HG03378 (cell line): Measurements from ENCODE around the gene NLRP1.

ENCODE experiments used
- ATAC-seq: cut with Tn5 transposase; IDR thresholded peaks from one replicate; pipeline ENCODE4 v1.9.1; 2021; ENCODE audit warnings: mild to moderate bottlenecking, moderate library complexity; ENCODE audit not compliant: unreplicated experiment

Gene NLRP1

DNA sequence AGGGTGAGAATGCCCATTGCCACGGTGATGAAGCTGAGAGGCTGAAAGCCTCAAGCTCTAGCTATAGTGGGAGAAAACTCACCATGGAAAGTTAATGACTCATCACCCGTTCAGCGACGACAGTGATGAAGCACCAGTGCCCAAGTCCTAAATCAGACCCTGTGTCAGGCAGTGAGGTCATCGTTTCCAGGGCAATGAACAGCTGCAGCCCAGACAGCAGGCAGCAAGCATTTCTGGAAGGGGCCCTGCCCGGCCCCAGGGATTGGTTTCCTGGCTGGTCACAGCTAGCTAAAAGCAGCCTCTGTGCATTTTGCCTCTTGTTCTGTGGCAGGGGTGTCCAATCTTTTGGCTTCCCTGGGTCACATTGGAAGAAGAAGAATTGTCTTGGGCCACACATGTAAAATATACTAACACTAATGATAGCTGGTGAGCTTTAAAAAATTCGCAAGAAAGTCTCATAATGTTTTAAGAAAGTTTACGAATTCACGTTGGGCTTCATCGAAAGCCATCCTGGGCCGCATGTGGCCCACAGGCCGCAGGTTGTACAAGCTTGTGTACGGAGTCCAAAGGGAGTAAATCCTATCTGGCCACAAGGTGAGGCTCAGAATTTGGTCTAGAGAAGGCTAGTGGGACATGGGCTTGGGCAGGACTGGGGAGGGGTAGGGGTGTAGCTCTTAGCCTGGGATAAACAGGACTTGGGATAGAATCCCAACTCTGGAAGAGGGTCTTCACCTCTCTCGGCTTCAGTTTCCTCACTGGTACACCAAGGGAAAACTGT lies 57.3 kb downstream of the NLRP1 start:
- ATAC-seq, result no peak

DNA sequence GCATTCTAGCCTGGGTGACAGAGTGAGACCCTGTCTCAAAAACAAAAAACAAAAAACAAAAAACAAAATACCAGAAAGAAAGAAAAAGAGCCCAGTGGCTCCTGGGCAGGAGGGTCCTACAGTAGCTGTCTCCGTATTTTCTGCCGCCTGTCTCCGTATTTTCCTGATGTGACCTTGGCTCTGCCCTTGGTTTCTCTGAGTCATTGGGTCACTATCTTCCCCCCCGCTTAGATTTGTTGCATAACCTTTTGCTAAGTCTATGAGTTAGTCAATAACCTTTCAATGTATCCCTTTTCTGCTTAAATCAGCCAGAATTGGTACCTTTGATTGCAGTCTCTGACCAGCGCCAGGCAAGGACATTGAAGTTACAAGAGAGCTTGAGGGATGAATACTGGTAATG lies 61.1 kb downstream of the NLRP1 start:
- no peak for ATAC-seq

DNA sequence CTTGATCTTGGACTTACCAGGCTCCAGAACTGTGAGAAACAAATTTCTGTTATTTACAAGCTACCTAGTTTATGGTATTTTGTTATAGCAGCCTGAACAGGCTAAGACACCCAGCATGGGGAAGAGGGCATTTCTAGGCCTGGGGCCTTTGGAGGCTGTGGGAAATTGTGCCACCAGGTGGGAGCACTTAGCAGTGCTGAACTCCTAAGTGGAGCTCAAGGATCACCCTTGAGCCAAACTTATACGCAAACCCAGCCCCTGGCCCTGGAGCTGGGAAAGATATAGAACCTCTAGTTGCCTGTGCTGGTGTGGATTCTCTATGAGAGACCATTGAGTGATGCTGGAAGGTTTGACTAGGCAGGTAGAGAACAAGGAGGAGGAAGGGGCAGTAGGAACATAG lies 61.8 kb downstream of the NLRP1 start:
- no peak for ATAC-seq

GRCh38 chr17:5516060-5516792 lies 68.1 kb downstream of the NLRP1 start:
- no peak for ATAC-seq

DNA sequence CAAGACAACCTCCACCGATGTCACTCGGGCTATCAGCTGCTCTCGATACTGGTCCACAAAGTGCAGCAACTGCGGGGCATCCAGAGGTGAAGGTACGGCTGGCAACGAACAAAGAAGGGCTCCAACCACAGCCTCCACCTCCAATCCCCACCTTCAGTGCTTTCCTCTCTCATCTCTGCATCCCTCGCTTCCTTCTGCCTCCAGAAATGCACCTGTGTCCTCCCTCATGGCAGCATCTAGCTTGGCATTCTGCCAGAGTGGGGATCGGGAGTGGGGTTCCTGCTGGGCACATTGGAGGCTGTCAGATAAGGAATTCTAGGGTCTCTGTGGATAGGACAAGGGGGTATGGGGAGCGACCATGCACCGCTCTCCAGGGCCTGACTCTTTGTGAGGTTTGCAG lies 69.3 kb downstream of the NLRP1 start:
- no peak for ATAC-seq

DNA sequence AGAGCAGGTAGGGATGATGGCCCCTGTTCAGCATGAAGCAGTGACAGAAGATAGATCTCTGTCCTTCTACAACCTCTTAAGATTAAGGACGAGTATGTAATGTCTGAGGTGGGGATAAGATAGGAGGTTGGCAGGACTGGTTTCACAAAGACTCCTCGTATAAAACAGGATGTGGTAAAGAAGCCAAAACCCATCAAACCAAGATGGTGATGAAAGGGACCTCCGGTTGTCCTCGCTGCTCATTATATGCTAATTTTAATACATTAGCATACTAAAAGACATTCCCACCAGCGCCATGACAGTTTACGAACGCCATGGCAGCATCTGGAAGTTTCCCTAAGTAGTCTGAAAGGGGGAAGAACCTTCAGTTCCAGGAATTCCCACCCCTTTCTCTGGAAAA lies 70.7 kb downstream of the NLRP1 start:
- ATAC-seq, result no peak

DNA sequence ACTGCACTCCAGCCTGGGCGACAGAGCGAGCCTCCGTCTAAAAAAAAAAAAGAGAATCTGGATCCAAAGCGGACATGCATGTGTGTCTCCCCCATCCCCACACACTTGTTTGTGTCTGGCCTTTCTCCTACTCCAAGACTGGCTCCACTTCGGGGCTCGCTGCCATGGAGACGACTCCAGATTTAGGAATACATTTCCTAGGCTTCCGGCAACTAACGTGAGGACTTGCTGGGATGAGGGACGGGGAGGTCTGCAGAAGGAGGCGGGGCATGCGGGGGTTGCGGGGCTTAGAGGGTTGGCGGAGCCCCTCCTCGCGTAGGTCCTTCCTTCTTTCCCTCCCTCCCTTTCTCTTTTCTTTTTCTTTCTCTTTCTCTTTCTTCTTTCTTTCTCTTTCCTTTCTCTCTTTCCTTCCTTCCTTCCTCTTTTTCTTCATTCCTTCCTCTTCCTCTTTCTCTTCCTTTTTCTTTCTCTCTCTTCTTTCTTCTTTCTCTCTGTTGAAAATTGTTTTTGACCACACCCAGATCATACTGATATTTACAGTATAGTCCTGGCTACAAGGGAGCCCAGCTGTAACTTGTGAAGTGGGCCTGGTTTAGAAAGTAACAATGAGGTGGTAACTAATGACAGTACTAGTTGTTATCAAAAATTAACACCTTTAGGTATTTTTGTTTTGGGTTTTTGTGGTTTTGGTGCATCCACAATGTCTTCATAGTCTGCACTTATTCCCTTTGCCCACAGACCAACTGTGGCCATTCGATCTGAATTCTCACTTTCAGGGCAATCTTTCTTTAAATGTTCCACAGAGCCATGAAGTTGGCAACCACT lies 72.7 kb downstream of the NLRP1 start:
- ATAC-seq, result no peak

DNA sequence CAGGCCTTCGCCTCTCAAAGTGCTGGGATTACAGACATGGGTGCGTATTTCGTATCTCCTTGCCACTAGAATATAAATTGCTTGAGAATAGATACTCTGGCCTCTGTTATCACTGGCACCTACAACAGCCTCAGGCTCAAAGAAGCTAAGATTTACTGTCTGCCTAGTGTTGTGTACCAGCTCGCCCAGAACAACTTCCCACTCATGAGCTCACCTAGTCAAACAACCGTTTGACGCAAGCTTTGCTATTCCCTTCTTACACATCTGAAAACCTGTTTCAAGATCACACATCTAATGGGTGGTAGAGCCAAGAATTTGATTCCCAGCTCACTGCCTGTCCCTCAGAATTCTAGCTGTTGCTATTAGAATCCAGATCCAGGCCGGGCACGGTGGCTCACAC lies 73.5 kb downstream of the NLRP1 start:
- no peak for ATAC-seq

- ATAC-seq, result no peak
Observed at GRCh38 chr17:5509482-5509881, 74.8 kb downstream of the NLRP1 start.

DNA sequence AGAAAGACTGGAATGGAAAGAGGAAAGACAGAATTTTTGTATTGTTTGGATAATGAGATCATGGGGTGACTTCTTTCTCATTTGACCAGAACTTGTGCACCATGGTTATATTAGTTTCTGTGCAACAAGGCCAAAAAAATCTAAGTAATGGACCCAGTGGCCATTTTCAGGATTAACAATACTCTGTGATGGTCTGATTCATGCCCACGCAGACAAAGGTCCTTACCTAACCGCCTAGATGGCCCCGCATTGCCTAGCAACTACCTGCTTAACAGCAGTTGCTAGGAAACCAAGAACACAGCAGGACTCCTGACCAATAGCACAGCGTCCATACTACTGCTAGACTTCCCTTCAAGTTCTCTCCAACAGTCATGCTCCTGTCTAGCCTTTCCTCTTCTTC lies 75.5 kb downstream of the NLRP1 start:
- no peak for ATAC-seq

GRCh38 chr17:5506307-5506706 lies 78.0 kb downstream of the NLRP1 start:
- no peak for ATAC-seq

DNA sequence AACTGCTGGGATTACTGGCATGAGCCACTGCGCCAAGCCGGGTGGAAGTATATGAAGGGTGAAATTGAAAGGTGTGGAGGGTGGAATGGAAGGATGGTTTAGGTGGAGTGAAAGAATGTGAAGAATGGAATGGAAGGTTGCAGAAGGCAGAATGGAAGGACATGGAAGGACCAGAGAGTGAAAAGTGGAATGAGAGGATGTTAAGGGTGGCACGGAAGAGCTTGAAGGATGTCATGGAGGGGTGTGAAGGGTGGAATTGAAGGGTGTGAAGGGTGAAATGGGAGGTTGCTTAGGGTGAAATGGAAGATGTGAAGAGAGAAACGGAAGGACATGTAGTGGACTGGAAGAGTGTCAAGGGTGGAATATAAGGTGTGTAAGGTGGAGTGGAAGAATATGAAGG lies 81.8 kb downstream of the NLRP1 start:
- ATAC-seq, result no peak

DNA sequence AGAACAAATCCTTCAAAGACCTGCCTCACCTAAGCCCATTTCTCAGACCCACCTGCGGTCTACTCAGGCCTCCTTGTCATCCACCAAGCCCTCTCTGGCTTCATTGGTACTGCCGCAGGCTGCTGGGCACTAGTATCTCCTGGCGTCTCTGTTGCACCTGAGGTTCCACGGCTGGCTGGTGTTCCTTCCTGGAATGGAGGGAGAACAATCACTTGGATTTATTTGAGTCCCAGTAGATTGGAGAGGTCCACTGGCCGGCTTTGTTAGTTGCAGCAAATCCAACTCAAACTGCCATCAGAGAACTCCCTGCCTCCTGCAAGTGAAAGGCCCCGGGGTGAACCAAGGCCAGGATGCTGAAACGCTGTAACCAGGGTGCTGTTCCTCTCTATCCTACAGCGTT lies 82.6 kb downstream of the NLRP1 start:
- ATAC-seq, result no peak

- no peak for ATAC-seq
Observed at GRCh38 chr17:5500589-5501391, 83.5 kb downstream of the NLRP1 start.

GRCh38 chr17:5500247-5500588 lies 84.1 kb downstream of the NLRP1 start:
- no peak for ATAC-seq

GRCh38 chr17:5499476-5500231 lies 84.7 kb downstream of the NLRP1 start:
- no peak for ATAC-seq

GRCh38 chr17:5492970-5493369 lies 91.3 kb downstream of the NLRP1 start:
- no peak for ATAC-seq

GRCh38 chr17:5488752-5489151 lies 95.6 kb downstream of the NLRP1 start:
- ATAC-seq, result no peak

DNA sequence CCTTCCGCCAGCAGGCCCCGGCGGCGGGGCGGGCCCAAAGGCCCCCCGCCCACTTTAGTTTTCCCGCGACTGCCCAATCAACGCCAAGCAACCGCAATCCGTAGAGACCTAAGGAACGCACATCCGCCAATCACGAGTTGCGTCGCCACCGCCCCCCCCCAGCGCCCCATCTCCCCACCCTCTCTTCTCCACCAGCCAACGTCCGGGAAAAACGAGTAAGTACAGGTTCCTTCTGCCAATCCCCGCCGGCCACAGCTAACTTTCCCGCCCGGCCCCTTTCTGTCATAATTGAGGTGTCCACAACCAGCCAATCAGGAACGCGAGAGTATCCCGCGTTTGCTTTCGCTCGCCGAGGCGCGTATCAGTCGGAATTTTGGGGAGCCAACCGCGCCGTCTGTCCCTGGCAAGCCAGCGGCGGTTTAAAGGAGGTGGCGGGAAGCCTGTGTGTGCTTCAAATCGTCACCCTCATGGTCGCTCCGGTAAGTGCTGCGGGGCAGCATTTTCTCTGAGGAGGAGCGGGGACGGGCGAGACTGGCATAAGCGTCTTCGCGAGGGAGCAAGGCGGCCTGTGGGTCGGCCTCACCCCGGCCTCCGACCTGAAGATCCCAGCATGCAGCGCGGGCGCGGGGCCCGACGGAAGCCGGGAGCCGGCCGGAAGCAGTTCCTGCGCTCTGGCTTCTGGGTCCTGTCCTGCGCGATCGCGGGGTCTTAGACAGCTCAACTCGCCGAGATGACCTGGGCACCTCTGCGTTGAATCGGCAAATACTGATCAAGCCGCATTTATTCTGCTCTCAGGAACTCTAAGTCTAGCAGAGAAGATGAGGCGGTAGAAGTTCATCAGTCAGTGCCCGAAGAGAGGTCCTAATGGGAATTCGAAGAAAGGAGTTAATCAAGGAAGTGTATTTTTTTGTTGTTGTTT lies 97.8 kb downstream of the NLRP1 start, which contains the start of gene MIS12:
Gene MIS12, plus strand, starts transcription at position 361 of the 919 bp plus-strand sequence. CDS start 2,297 bp downstream, outside the sequence.
- ATAC-seq, result peak; percentile 73
